ENCODE results near the gene VTI1B.
"Not testable (repeated sequence)": the region's sequence is repeated elsewhere in the genome, so short reads cannot be mapped to it uniquely, and the experiment has no call there.

VTI1B gene

GRCh38 chr14:67674480-67675218 is at the start of gene VTI1B:
Gene VTI1B (minus strand): TSS chr14:67674632. CDS start chr14:67674489, 143 bp downstream.
- DNase-seq: peak; percentile 50 to 82 (median 58)

GRCh38 chr14:67722293-67722692 is 47.9 kb upstream of the VTI1B start:
- no peak for DNase-seq

GRCh38 chr14:67721875-67722274 is 47.4 kb upstream of the VTI1B start:
- no peak for DNase-seq

GRCh38 chr14:67719866-67720265 is 45.4 kb upstream of the VTI1B start:
- no peak for DNase-seq

- not testable (repeated sequence) for DNase-seq
Measured at GRCh38 chr14:67719385-67719784, 45.0 kb upstream of the VTI1B start.

GRCh38 chr14:67718265-67718664 is 43.8 kb upstream of the VTI1B start:
- no peak for DNase-seq

GRCh38 chr14:67717048-67717447 is 42.6 kb upstream of the VTI1B start:
- DNase-seq: no peak

- DNase-seq: no peak
Measured at GRCh38 chr14:67710209-67710608, 35.8 kb upstream of the VTI1B start.

GRCh38 chr14:67709796-67710195 is 35.4 kb upstream of the VTI1B start:
- DNase-seq: not testable (repeated sequence)

GRCh38 chr14:67709346-67709745 is 34.9 kb upstream of the VTI1B start:
- not testable (repeated sequence) for DNase-seq

GRCh38 chr14:67705211-67705610 is 30.8 kb upstream of the VTI1B start:
- DNase-seq: no peak

GRCh38 chr14:67704484-67705089 is 30.2 kb upstream of the VTI1B start:
- no peak for DNase-seq

GRCh38 chr14:67703997-67704396 is 29.6 kb upstream of the VTI1B start:
- no peak for DNase-seq

GRCh38 chr14:67701492-67701891 is 27.1 kb upstream of the VTI1B start, which contains the start of gene RDH12:
Gene RDH12 (plus strand): TSS chr14:67701886. CDS start chr14:67722643, 20,757 bp downstream.
- not testable (repeated sequence) for DNase-seq

GRCh38 chr14:67698179-67698578 is 23.7 kb upstream of the VTI1B start:
- no peak for DNase-seq

GRCh38 chr14:67697006-67697405 is 22.6 kb upstream of the VTI1B start:
- DNase-seq: no peak

- DNase-seq: peak; percentile 48 to 66 (median 56)
Measured at GRCh38 chr14:67695394-67695949, 21.0 kb upstream of the VTI1B start, which contains the start of gene RDH11. Gene RDH11 (minus strand): TSS chr14:67695764. CDS start chr14:67695703, 61 bp downstream.

GRCh38 chr14:67694791-67695393 is 20.5 kb upstream of the VTI1B start:
- DNase-seq: peak; percentile 5 to 23 (median 18)

- no peak for DNase-seq
Measured at GRCh38 chr14:67690011-67690410, 15.6 kb upstream of the VTI1B start.

- DNase-seq: no peak
Measured at GRCh38 chr14:67683842-67684241, 9.4 kb upstream of the VTI1B start.

- DNase-seq: no peak
Measured at GRCh38 chr14:67680941-67681340, 6.5 kb upstream of the VTI1B start.

GRCh38 chr14:67680121-67680602 is 5.7 kb upstream of the VTI1B start:
- DNase-seq: no peak

GRCh38 chr14:67679006-67679405 is 4.6 kb upstream of the VTI1B start:
- no peak for DNase-seq
